GM20431 (cell line): ENCODE results near the gene NKX1-1.
"Not testable (repeated sequence)": the region's sequence is repeated elsewhere in the genome, so short reads cannot be mapped to it uniquely, and the experiment has no call there.

Source experiments
- in situ Hi-C: fragments of 300-500 bp; cut with MseI, MboI; formaldehyde crosslinking; loops from one replicate; pipeline ENCODE4 v1.15.0; 2020; ENCODE audit warnings: low sequenced_read_pairs; ENCODE audit not compliant: unreplicated experiment

The NKX1-1 gene

GRCh38 chr4:1405636-1406393, 427 bp downstream of the NKX1-1 start:
- in situ Hi-C loops, result no loop called here

- in situ Hi-C loops, result no loop called here
Observed at GRCh38 chr4:1405254-1405635, 997 bp downstream of the NKX1-1 start.

GRCh38 chr4:1404573-1405253, 1.5 kb downstream of the NKX1-1 start:
- in situ Hi-C loops, result no loop called here

GRCh38 chr4:1403591-1404572, 2.4 kb downstream of the NKX1-1 start:
- in situ Hi-C loops, result no loop called here

- in situ Hi-C loops, result no loop called here
Observed at GRCh38 chr4:1403177-1403583, 3.1 kb downstream of the NKX1-1 start.

DNA sequence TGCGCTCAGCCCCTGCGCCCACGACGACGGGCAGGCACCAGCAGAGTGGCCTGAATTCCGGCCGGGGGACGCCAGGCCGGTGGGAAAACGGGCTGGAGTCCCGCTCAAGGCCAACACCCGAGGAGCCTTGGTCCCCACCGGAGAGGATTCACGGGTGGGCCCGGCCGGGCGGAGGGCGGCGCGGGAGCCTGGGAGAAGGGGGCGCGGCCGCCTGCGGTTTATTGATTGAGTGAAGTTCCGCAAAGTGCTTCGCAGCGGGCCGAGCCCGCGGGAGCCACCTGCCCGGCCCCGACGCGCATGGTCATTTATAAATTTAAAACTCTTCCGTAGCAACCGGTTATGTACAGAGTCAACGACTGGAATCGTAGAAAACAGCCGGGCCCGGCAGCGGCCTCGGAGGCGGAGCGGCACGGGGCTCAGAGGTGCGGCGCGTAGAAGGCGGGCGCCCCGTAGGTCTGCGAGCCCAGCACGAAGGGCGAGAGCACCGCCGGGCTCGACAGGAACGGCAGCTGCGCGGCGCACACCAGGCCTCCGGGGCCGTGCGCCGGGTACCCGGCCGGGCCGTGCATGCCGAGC, 3.6 kb downstream of the NKX1-1 start:
- in situ Hi-C loops, result no loop called here

- in situ Hi-C loops, result no loop called here
Observed at GRCh38 chr4:1402021-1402515, 4.2 kb downstream of the NKX1-1 start.

- in situ Hi-C loops, result no loop called here
Observed at GRCh38 chr4:1401409-1402020, 4.7 kb downstream of the NKX1-1 start.

DNA sequence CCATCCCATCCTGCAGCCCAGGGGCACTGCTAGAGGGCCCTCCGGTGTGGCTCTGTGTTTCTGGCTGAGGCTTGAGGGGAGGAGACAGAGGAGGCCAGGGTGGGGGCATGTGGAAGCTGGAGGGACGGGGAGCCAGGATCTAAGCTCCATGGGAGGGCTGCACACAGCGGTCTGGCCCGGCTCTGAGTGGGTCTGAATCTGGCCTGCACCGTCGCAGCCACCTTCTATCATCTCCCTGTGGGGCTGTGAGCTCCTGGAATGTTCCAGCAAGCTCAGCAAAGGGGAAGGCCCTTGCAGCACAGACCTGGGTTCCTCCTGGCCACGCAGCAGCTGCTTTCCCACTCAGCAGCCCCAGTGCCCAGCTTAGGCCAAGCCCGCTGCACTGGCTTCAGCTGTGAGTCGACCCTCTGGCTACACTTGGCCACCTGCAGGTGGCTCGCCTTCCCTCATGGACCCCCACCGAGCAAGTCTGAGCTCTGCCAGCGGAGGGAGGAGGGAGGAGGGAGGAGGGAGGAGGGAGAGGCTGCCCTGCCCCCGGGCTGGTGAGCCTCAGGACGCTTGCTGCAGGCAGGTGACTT, 5.3 kb downstream of the NKX1-1 start:
- in situ Hi-C loops, result no loop called here

GRCh38 chr4:1400191-1400805, 5.9 kb downstream of the NKX1-1 start:
- in situ Hi-C loops, result no loop called here

DNA sequence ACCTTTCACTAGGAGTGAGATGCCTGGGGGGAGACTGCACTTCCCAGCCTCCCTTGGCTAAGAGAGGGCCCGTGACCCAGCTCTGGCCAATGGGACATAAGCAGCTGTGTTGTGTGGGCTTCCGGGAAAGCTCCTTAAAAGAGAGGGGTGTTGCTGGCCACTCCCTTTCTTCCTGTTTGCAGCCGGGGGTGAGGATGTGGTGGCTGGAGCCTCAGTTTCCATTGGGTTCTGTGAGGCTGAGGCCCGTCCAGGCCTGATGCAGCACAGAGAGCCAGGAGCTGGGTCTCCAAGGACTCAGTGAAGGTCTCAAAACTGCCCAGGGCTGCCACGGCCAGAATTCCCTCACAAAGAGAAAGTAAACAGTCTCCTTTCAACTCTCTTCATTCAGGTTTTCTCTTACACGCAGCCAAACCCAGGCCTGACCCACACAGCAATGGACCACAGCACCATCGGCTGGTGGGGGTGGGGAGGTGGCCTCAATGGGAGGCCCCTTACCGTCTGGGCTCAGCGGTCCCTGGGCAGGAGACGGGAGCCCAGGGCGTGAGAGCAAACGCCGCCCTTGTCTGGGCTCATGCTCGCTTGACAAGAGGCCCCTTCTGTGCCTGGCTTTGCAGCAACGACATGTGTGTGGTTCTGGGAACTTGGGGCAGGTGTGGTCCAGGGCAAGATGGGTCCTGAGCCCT, 6.6 kb downstream of the NKX1-1 start:
- in situ Hi-C loops, result no loop called here

- in situ Hi-C loops, result no loop called here
Observed at GRCh38 chr4:1398681-1399507, 7.3 kb downstream of the NKX1-1 start.

DNA sequence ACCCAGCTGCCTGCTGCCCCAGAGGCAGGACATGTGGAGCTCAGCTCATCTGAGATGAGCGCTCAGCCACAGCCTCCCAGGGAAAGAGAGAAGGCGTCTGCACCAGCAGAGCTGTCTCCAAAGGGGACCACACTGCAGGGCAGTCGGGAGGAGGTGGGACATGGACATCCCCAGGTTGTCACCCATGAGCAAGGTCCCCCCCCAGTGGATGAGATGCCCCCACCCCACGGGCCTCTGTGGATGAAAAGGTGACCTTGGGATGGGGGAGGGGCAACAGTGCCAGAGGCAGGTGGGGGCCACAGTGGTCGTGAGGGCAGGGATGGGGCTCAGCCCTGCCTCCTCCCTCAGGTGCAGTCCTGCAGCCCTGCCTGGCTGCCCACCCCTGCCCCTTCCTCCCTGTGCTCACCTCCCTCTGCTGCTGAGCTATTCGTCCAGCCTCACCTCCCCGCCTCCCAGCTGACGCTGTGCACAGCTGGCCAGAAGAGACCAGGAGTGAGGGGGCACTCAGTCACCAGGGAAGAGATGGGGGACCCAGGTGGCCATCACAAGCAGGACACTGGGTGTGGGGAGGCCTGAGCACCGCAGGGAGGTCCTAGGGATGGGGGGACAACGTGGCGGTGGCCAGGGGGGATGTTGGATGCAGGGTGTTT, 9.3 kb downstream of the NKX1-1 start:
- in situ Hi-C loops, result no loop called here

DNA sequence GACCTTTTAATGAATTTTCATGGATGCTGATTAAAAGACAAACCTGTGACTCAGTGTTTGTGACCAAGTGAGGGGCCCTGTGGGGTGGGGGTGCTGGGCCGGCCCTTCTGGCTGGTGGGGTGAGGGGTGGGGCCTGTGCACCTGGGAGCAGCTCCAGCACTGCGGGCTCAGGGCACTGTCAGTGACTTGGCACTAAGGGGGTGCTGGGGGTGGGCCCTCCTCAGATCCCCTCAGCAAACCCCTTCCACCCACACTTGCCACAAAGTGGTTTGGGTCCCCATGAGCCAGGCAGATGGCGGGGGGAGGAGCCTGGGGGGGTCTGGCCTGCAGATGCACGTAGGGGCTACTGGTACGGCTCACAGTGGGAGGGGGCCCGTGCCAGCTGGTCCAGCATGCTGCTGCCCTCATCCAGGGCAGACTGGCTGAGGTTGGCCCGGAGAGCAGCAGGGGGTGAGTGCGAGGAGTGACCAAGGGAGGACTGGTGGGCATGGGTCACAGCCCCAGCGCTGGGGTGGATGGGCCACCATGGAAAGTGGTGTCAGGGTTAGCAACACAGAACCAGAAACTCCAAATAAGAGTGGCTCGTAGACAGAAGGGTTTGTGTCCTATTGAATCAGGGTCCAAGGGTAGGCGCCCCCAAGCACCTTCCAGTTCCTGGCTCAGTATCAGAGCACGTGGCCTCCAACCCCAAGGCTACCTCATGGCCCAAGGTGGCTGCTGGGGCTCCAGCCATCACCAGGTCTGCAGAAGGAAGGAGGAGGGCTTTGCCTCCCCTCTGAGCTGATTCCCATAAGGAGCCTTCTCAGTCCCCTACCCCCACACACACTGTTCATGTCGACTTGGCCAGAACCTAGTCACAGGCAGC, 10.1 kb downstream of the NKX1-1 start:
- in situ Hi-C loops, result no loop called here

- in situ Hi-C loops, result not testable (repeated sequence)
Observed at GRCh38 chr4:1395389-1395820, 10.8 kb downstream of the NKX1-1 start.
